MM.1S (cell line): ENCODE data around the gene UXS1.
A peak's percentile ranks its signal among the peaks of the same experiment; 100 is the strongest.
"Not testable (repeated sequence)": the region's sequence is repeated elsewhere in the genome, so short reads cannot be mapped to it uniquely, and the experiment has no call there.

Experiments
- DNase-seq: peaks from one replicate; pipeline ENCODE4 v3.0.0-alpha.2; 2015
- H2AFZ ChIP-seq: fragments of 300-600 bp; sonication (generic); 2 replicates; pipeline ENCODE4 v1.6.0; 2016; ENCODE audit warnings: antibody characterized with exemption, low read length
- H3F3A ChIP-seq: fragments of 300-600 bp; sonication (generic); 2 replicates; pipeline ENCODE4 v1.6.1; 2016; ENCODE audit warnings: mild to moderate bottlenecking, antibody characterized with exemption, low read length, moderate library complexity, mixed read lengths; ENCODE audit not compliant: insufficient read depth
- H3K27ac ChIP-seq: fragments of 300-600 bp; sonication (generic); 2 replicates; pipeline ENCODE4 v1.5.1; 2016; ENCODE audit warnings: mild to moderate bottlenecking, low read length
- H3K27me3 ChIP-seq: fragments of 300-600 bp; sonication (generic); replicated peaks from 2 replicates; pipeline ENCODE4 v1.6.0; 2016; ENCODE audit warnings: low read length; ENCODE audit not compliant: insufficient read depth
- H3K36me3 ChIP-seq: fragments of 300-600 bp; sonication (generic); replicated peaks from 2 replicates; pipeline ENCODE4 v1.6.1; 2016; ENCODE audit warnings: mild to moderate bottlenecking, low read length, mixed read lengths; ENCODE audit not compliant: insufficient read depth
- H3K4me1 ChIP-seq: fragments of 300-600 bp; sonication (generic); 2 replicates; pipeline ENCODE4 v1.6.1; 2016; ENCODE audit warnings: low read length, mixed read lengths
- H3K4me2 ChIP-seq: fragments of 300-600 bp; sonication (generic); 2 replicates; pipeline ENCODE4 v1.6.0; 2016; ENCODE audit warnings: low read depth, low read length
- H3K4me3 ChIP-seq: fragments of 300-600 bp; sonication (generic); 2 replicates; pipeline ENCODE4 v1.5.1; 2016; ENCODE audit warnings: low read length, mixed read lengths
- H3K79me2 ChIP-seq: fragments of 300-600 bp; sonication (generic); 2 replicates; pipeline ENCODE4 v1.6.1; 2016; ENCODE audit warnings: mixed run types, low read length, mixed read lengths
- H3K9ac ChIP-seq: fragments of 300-600 bp; sonication (generic); 2 replicates; pipeline ENCODE4 v1.6.1; 2016; ENCODE audit warnings: low read length, mixed read lengths
- H3K9me2 ChIP-seq: fragments of 300-600 bp; sonication (generic); replicated peaks from 2 replicates; pipeline ENCODE4 v1.6.1; 2016; ENCODE audit warnings: mild to moderate bottlenecking, low read length, mixed read lengths; ENCODE audit not compliant: insufficient read depth
- H3K9me3 ChIP-seq: fragments of 300-600 bp; sonication (generic); replicated peaks from 2 replicates; pipeline ENCODE4 v1.6.1; 2016; ENCODE audit warnings: mild to moderate bottlenecking, low read length, mixed read lengths; ENCODE audit not compliant: insufficient read depth
- H4K20me1 ChIP-seq: fragments of 300-600 bp; sonication (generic); 2 replicates; pipeline ENCODE4 v1.6.1; 2016; ENCODE audit warnings: mild to moderate bottlenecking, low read length, moderate library complexity, mixed read lengths; ENCODE audit not compliant: insufficient read depth
- EZH2 ChIP-seq: fragments of 300-600 bp; sonication (generic); optimal IDR thresholded peaks from 2 replicates; pipeline ENCODE3; 2017; ENCODE audit warnings: low read depth, mild to moderate bottlenecking, antibody characterized with exemption, low read length, mixed read lengths
- EZH2phosphoT487 ChIP-seq: fragments of 300-600 bp; sonication (generic); IDR thresholded peaks from 2 replicates; pipeline ENCODE4 v1.6.1; 2018; ENCODE audit warnings: antibody characterized with exemption, low read length
- TF ChIP-seq, protein P1 (sequence below): fragments of 300-600 bp; sonication (generic); IDR thresholded peaks from 2 replicates; pipeline ENCODE4 v1.5.1; 2016; ENCODE audit warnings: antibody characterized with exemption, low read length, mixed read lengths

UXS1 gene

DNA sequence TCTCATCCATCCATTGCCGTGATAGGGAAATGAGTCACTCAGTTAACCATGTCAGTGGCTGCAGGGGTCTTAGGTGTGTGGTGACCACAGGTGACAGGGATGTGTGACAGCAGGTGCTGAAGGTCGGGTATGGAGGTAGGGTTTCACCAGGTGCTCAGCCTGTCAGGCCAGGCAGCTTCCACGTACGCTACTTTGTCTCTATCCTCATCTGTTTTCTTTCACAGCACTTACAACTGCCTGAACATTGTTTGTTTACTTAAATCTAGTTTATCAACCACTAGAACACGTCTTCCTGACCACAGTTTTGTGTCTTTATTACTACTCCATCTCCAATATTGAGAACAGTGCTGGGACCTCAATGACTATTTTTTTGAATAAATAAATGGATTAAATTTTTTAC lies 11.4 kb upstream of the UXS1 start:
- H3F3A ChIP-seq = no peaks in the 10 kb centered on the region
- H3K9me2 ChIP-seq = no peaks in the 10 kb centered on the region
- no peak overlapping the region for H3K4me3 ChIP-seq
- no peaks in the 10 kb centered on the region for H3K9me3 ChIP-seq
- H3K4me2 ChIP-seq = no peak overlapping the region
- H2AFZ ChIP-seq = no peak overlapping the region
- no peaks in the 10 kb centered on the region for H4K20me1 ChIP-seq
- no peaks in the 10 kb centered on the region for H3K79me2 ChIP-seq
- TF ChIP-seq, protein P1, sequence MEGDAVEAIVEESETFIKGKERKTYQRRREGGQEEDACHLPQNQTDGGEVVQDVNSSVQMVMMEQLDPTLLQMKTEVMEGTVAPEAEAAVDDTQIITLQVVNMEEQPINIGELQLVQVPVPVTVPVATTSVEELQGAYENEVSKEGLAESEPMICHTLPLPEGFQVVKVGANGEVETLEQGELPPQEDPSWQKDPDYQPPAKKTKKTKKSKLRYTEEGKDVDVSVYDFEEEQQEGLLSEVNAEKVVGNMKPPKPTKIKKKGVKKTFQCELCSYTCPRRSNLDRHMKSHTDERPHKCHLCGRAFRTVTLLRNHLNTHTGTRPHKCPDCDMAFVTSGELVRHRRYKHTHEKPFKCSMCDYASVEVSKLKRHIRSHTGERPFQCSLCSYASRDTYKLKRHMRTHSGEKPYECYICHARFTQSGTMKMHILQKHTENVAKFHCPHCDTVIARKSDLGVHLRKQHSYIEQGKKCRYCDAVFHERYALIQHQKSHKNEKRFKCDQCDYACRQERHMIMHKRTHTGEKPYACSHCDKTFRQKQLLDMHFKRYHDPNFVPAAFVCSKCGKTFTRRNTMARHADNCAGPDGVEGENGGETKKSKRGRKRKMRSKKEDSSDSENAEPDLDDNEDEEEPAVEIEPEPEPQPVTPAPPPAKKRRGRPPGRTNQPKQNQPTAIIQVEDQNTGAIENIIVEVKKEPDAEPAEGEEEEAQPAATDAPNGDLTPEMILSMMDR = no peak
- no peak for TF ChIP-seq EZH2
- no peak for TF ChIP-seq EZH2phosphoT487
- no peaks in the 10 kb centered on the region for H3K4me1 ChIP-seq
- H3K27ac ChIP-seq = no peak overlapping the region
- no peaks in the 10 kb centered on the region for H3K27me3 ChIP-seq
- no peak overlapping the region for H3K9ac ChIP-seq
- no peaks in the 10 kb centered on the region for H3K36me3 ChIP-seq
- peak; percentile 16 for DNase-seq

DNA sequence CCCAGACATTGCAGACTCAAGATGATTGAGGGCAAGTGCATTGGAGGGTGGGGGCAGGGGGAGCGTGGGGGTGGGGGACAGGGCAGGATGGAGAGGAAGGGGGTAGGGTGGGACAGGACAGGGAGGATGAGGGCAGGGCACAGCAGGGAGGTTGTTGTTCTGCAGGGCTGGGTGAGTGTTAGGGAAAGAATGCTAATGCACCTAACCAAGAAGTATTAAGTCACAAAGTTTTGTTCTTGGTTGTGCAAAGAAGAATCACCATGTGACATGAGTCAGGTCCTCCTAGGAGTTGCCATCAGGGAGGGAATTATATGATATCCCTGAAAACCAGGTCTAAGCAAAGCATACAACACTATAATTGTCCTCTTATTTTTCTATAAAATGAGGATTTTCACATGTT lies 10.4 kb upstream of the UXS1 start:
- H3K4me2 ChIP-seq, H3F3A ChIP-seq, H3K79me2 ChIP-seq, H3K27me3 ChIP-seq, H3K36me3 ChIP-seq, H3K9me2 ChIP-seq, H2AFZ ChIP-seq, H3K9ac ChIP-seq, DNase-seq, H3K4me1 ChIP-seq, H4K20me1 ChIP-seq, H3K27ac ChIP-seq, H3K4me3 ChIP-seq, H3K9me3 ChIP-seq: not testable (repeated sequence)

DNA sequence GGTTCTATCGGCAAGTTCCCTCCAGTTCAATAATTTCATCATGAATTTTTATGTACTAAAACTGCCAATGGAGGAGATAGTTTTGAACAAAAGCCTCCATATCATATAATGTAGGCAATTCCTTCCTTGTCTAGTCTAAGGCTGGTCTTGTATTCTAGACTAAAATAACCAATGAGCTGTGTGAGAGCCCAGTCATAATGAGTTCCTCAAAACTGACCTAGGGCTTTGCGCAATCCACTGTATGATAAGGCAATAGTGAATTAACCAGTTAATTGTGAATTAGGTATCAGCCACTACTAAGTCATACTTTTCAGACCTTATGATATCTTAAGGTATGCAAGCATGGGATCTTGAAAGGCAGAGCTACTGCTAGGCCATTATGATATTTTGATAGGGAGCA lies 7.6 kb upstream of the UXS1 start:
- no peaks in the 10 kb centered on the region for H3K36me3 ChIP-seq
- no peak overlapping the region for H3K4me2 ChIP-seq
- no peaks in the 10 kb centered on the region for H3F3A ChIP-seq
- H3K27ac ChIP-seq = no peak overlapping the region
- H3K9me3 ChIP-seq = no peaks in the 10 kb centered on the region
- no peak overlapping the region for H2AFZ ChIP-seq
- no peak for DNase-seq
- H3K9me2 ChIP-seq = no peaks in the 10 kb centered on the region
- H4K20me1 ChIP-seq = no peaks in the 10 kb centered on the region
- H3K79me2 ChIP-seq = no peaks in the 10 kb centered on the region
- H3K4me1 ChIP-seq = no peaks in the 10 kb centered on the region
- TF ChIP-seq, protein P1 = no peak
- TF ChIP-seq EZH2 = no peak
- TF ChIP-seq EZH2phosphoT487 = no peak
- no peak overlapping the region for H3K4me3 ChIP-seq
- no peaks in the 10 kb centered on the region for H3K27me3 ChIP-seq
- H3K9ac ChIP-seq = no peak overlapping the region

DNA sequence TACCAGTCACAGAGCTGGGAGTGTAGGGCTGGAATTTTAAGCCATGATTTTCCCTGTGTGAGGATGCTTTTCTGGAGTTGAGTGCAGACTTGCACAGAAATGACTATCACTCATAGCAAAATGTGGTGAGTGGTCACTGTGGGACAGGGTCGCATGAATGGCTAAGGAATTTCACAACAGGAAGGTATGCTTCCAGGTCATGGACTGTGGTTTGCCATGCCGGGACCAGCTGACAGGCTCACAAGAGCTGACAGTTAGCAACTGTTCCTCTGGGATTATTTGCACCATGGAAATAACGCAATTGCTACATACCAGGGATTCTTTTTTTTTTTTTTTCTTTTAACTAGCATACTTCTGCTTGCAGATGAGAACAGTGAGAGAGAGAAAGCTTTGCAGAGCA lies 3.8 kb upstream of the UXS1 start:
- H2AFZ ChIP-seq = no peak overlapping the region
- no peak overlapping the region for H3K9ac ChIP-seq
- no peaks in the 10 kb centered on the region for H3K9me2 ChIP-seq
- no peaks in the 10 kb centered on the region for H3K27me3 ChIP-seq
- DNase-seq = no peak
- H3K9me3 ChIP-seq = no peaks in the 10 kb centered on the region
- no peaks in the 10 kb centered on the region for H4K20me1 ChIP-seq
- H3K4me2 ChIP-seq = no peak overlapping the region
- no peaks in the 10 kb centered on the region for H3K36me3 ChIP-seq
- H3F3A ChIP-seq = peaks cover 10% of the 10 kb centered on the region; the same call in 1 of the 2 replicates
- H3K27ac ChIP-seq = no peak overlapping the region
- TF ChIP-seq, protein P1 = no peak
- TF ChIP-seq EZH2phosphoT487 (no peak), EZH2 (no peak)
- H3K4me3 ChIP-seq = no peak overlapping the region
- H3K79me2 ChIP-seq = no peaks in the 10 kb centered on the region
- H3K4me1 ChIP-seq = peaks cover 5% of the 10 kb centered on the region; the same call in 1 of the 2 replicates
